ENCODE data around the gene MRPL55.

- TF ChIP-seq POLR2AphosphoS5 (IDR thresholded peaks at IDR 0.05; ENCODE audit: low read depth, low read length) (no peak), POLR2A (IDR thresholded peaks at IDR 0.05; ENCODE audit: low read depth, low read length) (no peak)
Measured at GRCh38 chr1:228063251-228064191, 45.6 kb downstream of the MRPL55 start.
